ENCODE data around the gene TRAF3IP3.

DNA sequence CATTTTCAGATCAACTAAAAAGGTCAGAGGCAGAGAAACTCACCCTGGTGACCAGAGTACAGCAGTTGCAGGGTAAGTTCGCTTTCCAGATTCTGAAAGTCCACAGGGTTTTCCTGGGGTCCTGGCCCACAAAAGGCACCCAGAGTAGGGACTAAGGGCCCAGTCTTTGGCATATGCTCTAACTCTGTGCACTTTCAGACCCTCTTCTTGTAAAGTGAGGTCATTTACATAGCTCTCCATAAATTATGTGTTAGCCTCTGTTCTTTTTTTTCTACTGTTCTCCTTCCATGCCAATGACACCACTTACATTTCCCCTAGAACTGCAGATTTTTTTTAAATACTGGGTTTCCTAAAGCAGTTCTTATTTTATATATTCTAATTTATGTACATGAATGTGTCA, 22.2 kb downstream of the TRAF3IP3 start:
- TF ChIP-seq EZH2 (optimal IDR thresholded peaks at IDR 0.05; ENCODE audit: low read depth, low read length), result no peak
- TF ChIP-seq, protein P1, sequence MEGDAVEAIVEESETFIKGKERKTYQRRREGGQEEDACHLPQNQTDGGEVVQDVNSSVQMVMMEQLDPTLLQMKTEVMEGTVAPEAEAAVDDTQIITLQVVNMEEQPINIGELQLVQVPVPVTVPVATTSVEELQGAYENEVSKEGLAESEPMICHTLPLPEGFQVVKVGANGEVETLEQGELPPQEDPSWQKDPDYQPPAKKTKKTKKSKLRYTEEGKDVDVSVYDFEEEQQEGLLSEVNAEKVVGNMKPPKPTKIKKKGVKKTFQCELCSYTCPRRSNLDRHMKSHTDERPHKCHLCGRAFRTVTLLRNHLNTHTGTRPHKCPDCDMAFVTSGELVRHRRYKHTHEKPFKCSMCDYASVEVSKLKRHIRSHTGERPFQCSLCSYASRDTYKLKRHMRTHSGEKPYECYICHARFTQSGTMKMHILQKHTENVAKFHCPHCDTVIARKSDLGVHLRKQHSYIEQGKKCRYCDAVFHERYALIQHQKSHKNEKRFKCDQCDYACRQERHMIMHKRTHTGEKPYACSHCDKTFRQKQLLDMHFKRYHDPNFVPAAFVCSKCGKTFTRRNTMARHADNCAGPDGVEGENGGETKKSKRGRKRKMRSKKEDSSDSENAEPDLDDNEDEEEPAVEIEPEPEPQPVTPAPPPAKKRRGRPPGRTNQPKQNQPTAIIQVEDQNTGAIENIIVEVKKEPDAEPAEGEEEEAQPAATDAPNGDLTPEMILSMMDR (IDR thresholded peaks at IDR 0.05; ENCODE audit: low read length), result no peak
